GM12872 (cell line): Measurements from ENCODE around the gene PTPDC1.

Source experiments
- CTCF ChIP-seq: IDR thresholded peaks from 3 replicates; pipeline ENCODE4 v1.5.1; 2011; ENCODE audit warnings: low read depth, mild to moderate bottlenecking, low read length, moderate library complexity; ENCODE audit not compliant: insufficient read depth

Gene PTPDC1

GRCh38 chr9:94140418-94140780 is 56.1 kb downstream of the PTPDC1 start:
- TF ChIP-seq CTCF, result no peak

GRCh38 chr9:94140791-94141790 is 56.8 kb downstream of the PTPDC1 start:
- no peak for TF ChIP-seq CTCF

GRCh38 chr9:94142353-94142752 is 58.1 kb downstream of the PTPDC1 start:
- TF ChIP-seq CTCF, result no peak

GRCh38 chr9:94144394-94144793 is 60.1 kb downstream of the PTPDC1 start:
- TF ChIP-seq CTCF, result no peak

GRCh38 chr9:94145640-94146039 is 61.4 kb downstream of the PTPDC1 start:
- no peak for TF ChIP-seq CTCF

GRCh38 chr9:94147776-94148175 is 63.5 kb downstream of the PTPDC1 start:
- TF ChIP-seq CTCF, result no peak

GRCh38 chr9:94148419-94148818 is 64.2 kb downstream of the PTPDC1 start:
- no peak for TF ChIP-seq CTCF
